GM23338 (cell line): Measurements from ENCODE around the gene TBX19.

Experiments used
- POLR2AphosphoS5 ChIP-seq: IDR thresholded peaks from 2 replicates; pipeline ENCODE4 v1.6.1; 2016; ENCODE audit warnings: antibody characterized with exemption, low read depth
- TF ChIP-seq, protein P1 (sequence below), 2 experiments: fragments of 200-600 bp in 1 of 2; sonication (generic) in 1 of 2; conservative IDR thresholded peaks; 2 replicates each; pipeline versions ENCODE4 v1.5.1 to v1.6.1; 2016 to 2017; ENCODE audit warnings: antibody characterized with exemption in 2 of 2, low read depth in 2 of 2, mild to moderate bottlenecking in 2 of 2, moderate library complexity in 1 of 2

DNA sequence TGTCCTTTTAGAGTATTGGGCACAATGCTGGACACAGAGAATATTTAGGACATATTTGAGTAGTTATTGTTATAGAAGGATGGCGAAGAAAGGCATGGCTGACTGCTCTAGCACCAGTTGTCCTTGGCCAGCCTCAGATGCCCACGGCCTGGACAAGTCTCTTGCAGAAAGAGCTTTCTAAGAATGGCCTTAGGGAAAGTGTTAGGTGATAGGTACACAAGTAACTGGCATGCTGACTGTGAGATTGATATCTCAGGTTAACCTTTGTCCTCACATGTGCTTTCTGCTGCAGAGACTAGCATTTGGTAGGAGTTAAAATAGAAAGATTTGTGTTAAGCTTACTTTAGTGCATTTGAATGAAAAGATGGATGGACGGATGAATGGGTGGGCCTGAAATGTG lies 44.7 kb upstream of the TBX19 start:
- TF ChIP-seq, protein P1, sequence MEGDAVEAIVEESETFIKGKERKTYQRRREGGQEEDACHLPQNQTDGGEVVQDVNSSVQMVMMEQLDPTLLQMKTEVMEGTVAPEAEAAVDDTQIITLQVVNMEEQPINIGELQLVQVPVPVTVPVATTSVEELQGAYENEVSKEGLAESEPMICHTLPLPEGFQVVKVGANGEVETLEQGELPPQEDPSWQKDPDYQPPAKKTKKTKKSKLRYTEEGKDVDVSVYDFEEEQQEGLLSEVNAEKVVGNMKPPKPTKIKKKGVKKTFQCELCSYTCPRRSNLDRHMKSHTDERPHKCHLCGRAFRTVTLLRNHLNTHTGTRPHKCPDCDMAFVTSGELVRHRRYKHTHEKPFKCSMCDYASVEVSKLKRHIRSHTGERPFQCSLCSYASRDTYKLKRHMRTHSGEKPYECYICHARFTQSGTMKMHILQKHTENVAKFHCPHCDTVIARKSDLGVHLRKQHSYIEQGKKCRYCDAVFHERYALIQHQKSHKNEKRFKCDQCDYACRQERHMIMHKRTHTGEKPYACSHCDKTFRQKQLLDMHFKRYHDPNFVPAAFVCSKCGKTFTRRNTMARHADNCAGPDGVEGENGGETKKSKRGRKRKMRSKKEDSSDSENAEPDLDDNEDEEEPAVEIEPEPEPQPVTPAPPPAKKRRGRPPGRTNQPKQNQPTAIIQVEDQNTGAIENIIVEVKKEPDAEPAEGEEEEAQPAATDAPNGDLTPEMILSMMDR (conservative IDR thresholded peaks at IDR 0.05; ENCODE audit: low read depth in 2 of 2): no peak
- no peak for TF ChIP-seq POLR2AphosphoS5
